Upper lobe of left lung (tissue), 4 donors: Measurements from ENCODE around the gene PTPRN2.

Experiments
- EP300 ChIP-seq, 4 donors: sonication (generic); formaldehyde crosslinking; IDR thresholded peaks; one replicate each; pipeline ENCODE4 v1.5.1; 2017; ENCODE audit warnings: antibody characterized with exemption in 4 of 4, control low read depth in 2 of 4
- POLR2A ChIP-seq, 4 donors: fragments of 450-650 bp; IDR thresholded peaks; one replicate each; pipeline ENCODE4 v1.5.1; 2016 to 2017; ENCODE audit warnings: antibody characterized with exemption in 4 of 4, mild to moderate bottlenecking in 2 of 4
- TF ChIP-seq, protein P1 (sequence below), 6 experiments: fragments of 450-650 bp in 4 of 6; fragments of 200-600 bp in 2 of 6; sonication (generic) in 2 of 6; IDR thresholded peaks; one replicate each; pipeline ENCODE4 v1.5.1; 2016 to 2019; ENCODE audit warnings: antibody characterized with exemption in 6 of 6

DNA sequence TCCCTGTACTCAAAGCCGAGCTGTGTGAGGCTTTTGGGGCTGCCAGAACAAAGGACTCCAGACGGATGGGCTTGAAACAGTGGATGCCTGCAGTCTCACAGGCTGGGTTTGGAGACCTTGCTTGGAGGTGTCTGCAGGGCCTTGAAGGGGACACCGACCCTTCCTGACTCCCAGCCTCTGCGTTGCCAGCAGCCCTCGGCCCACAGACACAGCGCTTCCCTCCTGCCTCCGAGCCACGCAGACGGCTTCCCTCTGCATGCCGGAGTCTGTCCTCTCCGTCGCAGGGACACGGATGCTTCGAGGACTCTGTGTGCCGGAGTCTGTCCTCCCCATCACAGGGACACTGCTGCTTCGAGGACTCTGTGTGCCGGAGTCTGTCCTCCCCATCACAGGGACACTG, 726.1 kb downstream of the PTPRN2 start:
- no peak for TF ChIP-seq POLR2A (IDR thresholded peaks at IDR 0.05)
- TF ChIP-seq, protein P1, sequence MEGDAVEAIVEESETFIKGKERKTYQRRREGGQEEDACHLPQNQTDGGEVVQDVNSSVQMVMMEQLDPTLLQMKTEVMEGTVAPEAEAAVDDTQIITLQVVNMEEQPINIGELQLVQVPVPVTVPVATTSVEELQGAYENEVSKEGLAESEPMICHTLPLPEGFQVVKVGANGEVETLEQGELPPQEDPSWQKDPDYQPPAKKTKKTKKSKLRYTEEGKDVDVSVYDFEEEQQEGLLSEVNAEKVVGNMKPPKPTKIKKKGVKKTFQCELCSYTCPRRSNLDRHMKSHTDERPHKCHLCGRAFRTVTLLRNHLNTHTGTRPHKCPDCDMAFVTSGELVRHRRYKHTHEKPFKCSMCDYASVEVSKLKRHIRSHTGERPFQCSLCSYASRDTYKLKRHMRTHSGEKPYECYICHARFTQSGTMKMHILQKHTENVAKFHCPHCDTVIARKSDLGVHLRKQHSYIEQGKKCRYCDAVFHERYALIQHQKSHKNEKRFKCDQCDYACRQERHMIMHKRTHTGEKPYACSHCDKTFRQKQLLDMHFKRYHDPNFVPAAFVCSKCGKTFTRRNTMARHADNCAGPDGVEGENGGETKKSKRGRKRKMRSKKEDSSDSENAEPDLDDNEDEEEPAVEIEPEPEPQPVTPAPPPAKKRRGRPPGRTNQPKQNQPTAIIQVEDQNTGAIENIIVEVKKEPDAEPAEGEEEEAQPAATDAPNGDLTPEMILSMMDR (IDR thresholded peaks at IDR 0.05): no peak
- TF ChIP-seq EP300 (IDR thresholded peaks at IDR 0.05): no peak
